ENCODE results near the gene GRM4. TPM values are rescaled to one million over a fixed set of nuclear protein-coding genes. Genes with fewer than 3 reads are reported as not detected.

The GRM4 gene
- total and polyA plus RNA-seq, 4 donors, result not detected

GRCh38 chr6:34046617-34047016 lies 99.3 kb downstream of the GRM4 start (continued):
- no peak for TF ChIP-seq GABPA (IDR thresholded peaks at IDR 0.05 in 1 of 2, conservative IDR thresholded peaks at IDR 0.05 in 1 of 2)

GRCh38 chr6:34045771-34046170 lies 100.1 kb downstream of the GRM4 start:
- Histone ChIP-seq H3K9ac (ENCODE audit: low read depth in 1 of 2, low read length in 2 of 2) (no peak overlapping the region), H3K27ac (ENCODE audit: low read depth in 1 of 2, low read length in 2 of 2) (no peak overlapping the region), H3K4me1 (ENCODE audit: control insufficient read depth in 4 of 4, insufficient read depth in 4 of 4, low read length in 3 of 4) (no peaks in the 10 kb centered on the region), H3K36me3 (ENCODE audit: control insufficient read depth in 4 of 4, insufficient read depth in 3 of 4, low read depth in 1 of 4, low read length in 3 of 4) (no peaks in the 10 kb centered on the region), H3K27me3 (ENCODE audit: control insufficient read depth in 4 of 4, insufficient read depth in 4 of 4, low read length in 3 of 4) (no peaks in the 10 kb centered on the region), H3K4me3 (ENCODE audit: low read depth in 1 of 3, low read length in 3 of 3) (no peak overlapping the region), H3K9me3 (ENCODE audit: control insufficient read depth in 4 of 4, low read length in 3 of 4) (no peaks in the 10 kb centered on the region)
- DNase-seq (ENCODE audit: low spot score), result no peak
- WGBS, result 60% methylated on average over 8 of the region's 8 CpGs
- TF ChIP-seq TAF1 (conservative IDR thresholded peaks at IDR 0.05), result no peak

DNA sequence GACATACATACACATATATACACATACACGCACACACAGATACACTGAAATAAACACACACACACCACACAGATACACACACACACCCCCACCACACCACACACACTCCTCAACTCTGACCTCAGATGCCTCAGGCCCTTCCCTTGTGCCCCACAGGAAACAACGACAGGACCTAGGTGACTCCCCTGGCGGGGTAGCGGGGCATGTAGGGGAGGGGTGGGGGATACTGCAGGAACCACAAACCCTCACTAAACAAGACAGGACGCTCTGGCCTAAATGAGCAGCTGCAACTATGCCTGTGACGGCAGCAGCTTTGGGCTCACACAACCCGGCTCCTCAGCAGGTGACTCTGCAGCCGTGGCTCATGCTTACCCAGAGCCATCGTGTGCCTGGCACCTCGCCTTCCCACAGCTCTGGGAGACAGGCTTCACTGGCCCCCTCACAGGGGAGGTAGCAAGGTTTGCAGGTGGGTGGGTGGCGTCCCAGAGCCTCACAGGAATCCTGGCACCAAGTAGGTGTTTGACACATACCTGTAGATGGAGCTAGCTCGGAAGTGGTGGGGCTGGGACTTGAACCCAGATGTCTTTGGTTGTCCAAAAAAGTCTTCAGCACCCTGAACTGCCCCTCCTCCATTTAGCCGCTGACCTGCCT lies 100.8 kb downstream of the GRM4 start:
- no peak for DNase-seq (ENCODE audit: low spot score)
- no peak overlapping the region for H3K9ac ChIP-seq (ENCODE audit: low read depth in 1 of 2, low read length in 2 of 2)
- no peaks in the 10 kb centered on the region for H3K9me3 ChIP-seq (ENCODE audit: control insufficient read depth in 4 of 4, low read length in 3 of 4)
- H3K27me3 ChIP-seq (ENCODE audit: control insufficient read depth in 4 of 4, insufficient read depth in 4 of 4, low read length in 3 of 4), result no peaks in the 10 kb centered on the region
- no peak overlapping the region for H3K4me3 ChIP-seq (ENCODE audit: low read depth in 1 of 3, low read length in 3 of 3)
- H3K4me1 ChIP-seq (ENCODE audit: control insufficient read depth in 4 of 4, insufficient read depth in 4 of 4, low read length in 3 of 4), result no peaks in the 10 kb centered on the region
- no peak overlapping the region for H3K27ac ChIP-seq (ENCODE audit: low read depth in 1 of 2, low read length in 2 of 2)
- WGBS, result 72% methylated on average over 13 of the region's 13 CpGs
- no peak for TF ChIP-seq RXRA (IDR thresholded peaks at IDR 0.05)
- no peak for TF ChIP-seq GABPA (IDR thresholded peaks at IDR 0.05 in 1 of 2, conservative IDR thresholded peaks at IDR 0.05 in 1 of 2)
- no peak for TF ChIP-seq EGR1 (IDR thresholded peaks at IDR 0.05; ENCODE audit: low read depth in 2 of 2)
- no peak for TF ChIP-seq SP1 (IDR thresholded peaks at IDR 0.05)
- TF ChIP-seq NR2F2 (IDR thresholded peaks at IDR 0.05), result no peak
- TF ChIP-seq RAD21 (IDR thresholded peaks at IDR 0.05), result no peak
- TF ChIP-seq ATF3 (IDR thresholded peaks at IDR 0.05), result no peak
- TF ChIP-seq CTCF (IDR thresholded peaks at IDR 0.05; ENCODE audit: low read depth, low read length, missing input control), result no peak
- TF ChIP-seq HNF4G (IDR thresholded peaks at IDR 0.05), result no peak
- no peak for TF ChIP-seq YY1 (IDR thresholded peaks at IDR 0.05)
- no peak for TF ChIP-seq MAX (IDR thresholded peaks at IDR 0.05)
- TF ChIP-seq HNF4A (conservative IDR thresholded peaks at IDR 0.05), result no peak
- no peak for TF ChIP-seq ZBTB33 (IDR thresholded peaks at IDR 0.05)
- no peaks in the 10 kb centered on the region for H3K36me3 ChIP-seq (ENCODE audit: control insufficient read depth in 4 of 4, insufficient read depth in 3 of 4, low read depth in 1 of 4, low read length in 3 of 4)
